ENCODE measurements around the gene BIRC7.

GRCh38 chr20:63279931-63280330 lies 44.2 kb downstream of the BIRC7 start:
- TF ChIP-seq TEAD4 (CRISPR knock-in tag; IDR thresholded peaks at IDR 0.05) (no peak), CTCF (IDR thresholded peaks at IDR 0.05) (no peak), NR3C1 (CRISPR knock-in tag; conservative IDR thresholded peaks at IDR 0.05; ENCODE audit: low read depth) (no peak), ZBTB21 (CRISPR knock-in tag; IDR thresholded peaks at IDR 0.05; ENCODE audit: borderline replicate concordance) (no peak), OVOL2 (CRISPR knock-in tag; IDR thresholded peaks at IDR 0.05; ENCODE audit: borderline replicate concordance) (no peak), GABPB1 (CRISPR knock-in tag; IDR thresholded peaks at IDR 0.05) (no peak), ZNF121 (CRISPR knock-in tag; IDR thresholded peaks at IDR 0.05) (no peak)

Data from WTC11 (cell line).